Thyroid gland (tissue), 4 donors: ENCODE results near the gene COL28A1.

Experiments
- CTCF ChIP-seq, 6 experiments: fragments of 200-600 bp in 3 of 6; fragments of 450-650 bp in 3 of 6; sonication (generic) in 3 of 6; IDR thresholded peaks; one replicate each; pipeline ENCODE4 v1.5.1; 2016 to 2019; ENCODE audit warnings: antibody characterized with exemption in 6 of 6, mild to moderate bottlenecking in 2 of 6, inconsistent platforms in 1 of 6, moderate library complexity in 1 of 6
- POLR2A ChIP-seq, 2 donors: fragments of 450-650 bp; IDR thresholded peaks; one replicate each; pipeline ENCODE4 v1.6.1; 2017; ENCODE audit warnings: antibody characterized with exemption in 2 of 2, mild to moderate bottlenecking in 2 of 2, moderate library complexity in 1 of 2

GRCh38 chr7:7395785-7396184, 139.9 kb downstream of the COL28A1 start:
- no peak for TF ChIP-seq POLR2A (IDR thresholded peaks at IDR 0.05)
- TF ChIP-seq CTCF (IDR thresholded peaks at IDR 0.05): no peak
